ENCODE data around the gene WDR37. TPM values are rescaled to one million over a fixed set of nuclear protein-coding genes. Genes with fewer than 3 reads are reported as not detected.

WDR37 gene
- total and polyA plus RNA-seq, 9 of the 15 experiments (the other 6 are each of a cell fraction or from before 2014, with no cell fraction given): 2.3 to 11.6 (median 6.7) TPM

GRCh38 chr10:1151076-1152033 is 95.2 kb downstream of the WDR37 start:
- DNase-seq (ENCODE audit: extremely low read depth in 1 of 4, low spot score in 3 of 4): no peak
- H3K27ac ChIP-seq (ENCODE audit: extremely low read depth, low read depth, low read length): no peak overlapping the region
- intact Hi-C loops (cut with micrococcal nuclease): no loop called here
- H4K20me1 ChIP-seq (replicated peaks; ENCODE audit: control insufficient read depth, insufficient read depth, low read length): no peaks in the 10 kb centered on the region
- FAIRE-seq: no peak
- BruUV-seq (replicated peaks): no TSS peak
- ChIA-PET CTCF (ENCODE audit: low intra/inter-chr PET ratio) (no interaction called here), POLR2A (no interaction called here)
- H3K27me3 ChIP-seq (ENCODE audit: control insufficient read depth in 2 of 2, insufficient read depth in 2 of 2, low read length in 2 of 2): peaks cover 2 to 15% of the 10 kb centered on the region in 2 experiments; a peak in 2 of 5 replicates
- H3K4me1 ChIP-seq (replicated peaks in 1 of 2; ENCODE audit: control insufficient read depth in 2 of 2, insufficient read depth in 2 of 2, low read length in 2 of 2): peaks cover 7 to 18% of the 10 kb centered on the region in 2 experiments; a peak in 3 of 5 replicates
- TF ChIP-seq BCL6 (CRISPR knock-in tag; IDR thresholded peaks at IDR 0.05) (no peak), ESRRB (CRISPR knock-in tag; IDR thresholded peaks at IDR 0.05; ENCODE audit: borderline replicate concordance) (no peak), XRCC3 (IDR thresholded peaks at IDR 0.05) (no peak), BRD4 (IDR thresholded peaks at IDR 0.05) (no peak), ILK (tag; IDR thresholded peaks at IDR 0.05; ENCODE audit: borderline replicate concordance, low read depth) (no peak), CHD4 (IDR thresholded peaks at IDR 0.05; ENCODE audit: insufficient read depth, insufficient replicate concordance, low read depth, low read length, poor library complexity, severe bottlenecking) (no peak), NFE2 (IDR thresholded peaks at IDR 0.05; ENCODE audit: low read depth) (no peak), SMAD1 (IDR thresholded peaks at IDR 0.05; ENCODE audit: low read depth, low read length, partially characterized antibody) (no peak), RNF2 (IDR thresholded peaks at IDR 0.05) (no peak), IRF2 (CRISPR knock-in tag; IDR thresholded peaks at IDR 0.05) (no peak), ZNF224 (CRISPR knock-in tag; IDR thresholded peaks at IDR 0.05) (no peak), PRDM10 (IDR thresholded peaks at IDR 0.05; ENCODE audit: partially characterized antibody) (no peak)
- TF ChIP-seq, protein P1, sequence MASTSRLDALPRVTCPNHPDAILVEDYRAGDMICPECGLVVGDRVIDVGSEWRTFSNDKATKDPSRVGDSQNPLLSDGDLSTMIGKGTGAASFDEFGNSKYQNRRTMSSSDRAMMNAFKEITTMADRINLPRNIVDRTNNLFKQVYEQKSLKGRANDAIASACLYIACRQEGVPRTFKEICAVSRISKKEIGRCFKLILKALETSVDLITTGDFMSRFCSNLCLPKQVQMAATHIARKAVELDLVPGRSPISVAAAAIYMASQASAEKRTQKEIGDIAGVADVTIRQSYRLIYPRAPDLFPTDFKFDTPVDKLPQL (IDR thresholded peaks at IDR 0.05; ENCODE audit: extremely low read depth, insufficient read length): no peak
- H3K9me1 ChIP-seq (ENCODE audit: control insufficient read depth, insufficient read depth, low read length): no peaks in the 10 kb centered on the region
- no peak for ATAC-seq
- H3K79me2 ChIP-seq (ENCODE audit: control insufficient read depth, insufficient read depth, low read length): no peaks in the 10 kb centered on the region
- no peak overlapping the region for H2AFZ ChIP-seq (ENCODE audit: low read depth, low read length)
- H3K4me3 ChIP-seq: no peak overlapping the region
- in situ Hi-C loops (cut with MboI): no loop called here
- H3K4me2 ChIP-seq (ENCODE audit: insufficient read depth, low read length): no peak overlapping the region
- no peak overlapping the region for H3K9ac ChIP-seq (ENCODE audit: insufficient read depth in 1 of 2, low read depth in 2 of 2, low read length in 2 of 2)
- 40% methylated on average over 15 of the region's 15 CpGs for WGBS (ENCODE audit: insufficient coverage, low coverage, missing lambda C conversion rate)
- H3K36me3 ChIP-seq (ENCODE audit: control insufficient read depth, insufficient read depth, low read length): peaks cover 6% of the 10 kb centered on the region; the same call in 1 of the 3 replicates
- no peaks in the 10 kb centered on the region for H3K9me3 ChIP-seq (replicated peaks; ENCODE audit: control insufficient read depth, insufficient read depth, low read depth, low read length)

Measured in K562 (cell line).